Tibial nerve (tissue), 4 donors: ENCODE measurements around the gene ITGA3. TPM values are rescaled to one million over a fixed set of nuclear protein-coding genes. Genes with fewer than 3 reads are reported as not detected.
A peak's percentile ranks its signal among the peaks of the same experiment; 100 is the strongest.

Experiments
- DNase-seq, 2 donors: peaks; one replicate each; pipeline ENCODE4 v3.0.0-alpha.2; 2019; ENCODE audit warnings: low spot score in 2 of 2
- H3K27ac ChIP-seq, 4 donors: fragments of 200-600 bp; sonication (generic) in 3 of 4; one replicate each; pipeline ENCODE4 v1.5.1; 2017 to 2019; ENCODE audit warnings: mild to moderate bottlenecking in 1 of 4
- H3K27me3 ChIP-seq, 2 donors: fragments of 200-600 bp; sonication (generic) in 1 of 2; one replicate each; pipeline versions ENCODE4 v1.5.1 to v1.6.0; 2017 to 2019
- H3K36me3 ChIP-seq, 3 donors: fragments of 200-600 bp; sonication (generic); one replicate each; pipeline ENCODE4 v1.5.1; 2018 to 2019
- H3K4me1 ChIP-seq, 4 donors: fragments of 200-600 bp; sonication (generic) in 3 of 4; one replicate each; pipeline ENCODE4 v1.5.1; 2017 to 2019
- H3K4me3 ChIP-seq, 4 donors: fragments of 200-600 bp; sonication (generic) in 3 of 4; one replicate each; pipeline ENCODE4 v1.5.1; 2017 to 2019; ENCODE audit warnings: mild to moderate bottlenecking in 1 of 4, moderate library complexity in 1 of 4
- H3K9me3 ChIP-seq, 4 donors: fragments of 200-600 bp; sonication (generic) in 3 of 4; one replicate each; pipeline ENCODE4 v1.5.1; 2017 to 2019
- CTCF ChIP-seq, 5 experiments: fragments of 200-600 bp in 3 of 5; fragments of 450-650 bp in 2 of 5; sonication (generic) in 3 of 5; IDR thresholded peaks; one replicate each; pipeline ENCODE4 v1.5.1; 2016 to 2019; ENCODE audit warnings: antibody characterized with exemption in 5 of 5, mild to moderate bottlenecking in 3 of 5, moderate library complexity in 2 of 5
- EP300 ChIP-seq, 2 donors: sonication (generic); formaldehyde crosslinking; IDR thresholded peaks; one replicate each; pipeline ENCODE4 v1.6.1; 2017; ENCODE audit warnings: antibody characterized with exemption in 2 of 2, mild to moderate bottlenecking in 1 of 2
- POLR2A ChIP-seq, 2 donors: fragments of 450-650 bp; IDR thresholded peaks; one replicate each; pipeline ENCODE4 v1.6.1; 2017; ENCODE audit warnings: antibody characterized with exemption in 2 of 2, mild to moderate bottlenecking in 2 of 2, moderate library complexity in 2 of 2
- WGBS, 2 donors: methylation state at CpG; one replicate each; pipeline ENCODE4 v1.1.5; 2018; 5-methylcytosine and 5-hydroxymethylcytosine counted together
- total RNA-seq, 4 donors: library from RNA; depleted of rRNA; stranded (reverse); fragments of >200 nt; gene quantifications; one replicate each; pipeline ENCODE4 v1.1.0, GENCODE V29; 2016

ITGA3 gene
- total RNA-seq, 4 donors from 2014 or later, result 59.2 to 85.7 (median 69.1) TPM

- H3K9me3 ChIP-seq, result no peaks in the 10 kb centered on the region
- TF ChIP-seq EP300 (IDR thresholded peaks at IDR 0.05) (no peak), CTCF (IDR thresholded peaks at IDR 0.05) (no peak)
- no peaks in the 10 kb centered on the region for H3K36me3 ChIP-seq
- H3K4me3 ChIP-seq, result no peak overlapping the region
- no peaks in the 10 kb centered on the region for H3K27me3 ChIP-seq
- no peak for DNase-seq
- WGBS, 2 donors, result 50 to 55% methylated on average over 19 to 20 of the region's 20 CpGs
- H3K4me1 ChIP-seq, result peaks cover 0 to 19% (median 11%) of the 10 kb centered on the region in 4 donors
- peak overlapping the region in 2 of 4 donors; percentile 64 to 85 for H3K27ac ChIP-seq
These were observed 27.8 kb upstream of the ITGA3 start for GRCh38 chr17:50027881-50028735.

GRCh38 chr17:50028736-50029120, 27.2 kb upstream of the ITGA3 start:
- H3K27me3 ChIP-seq, result no peaks in the 10 kb centered on the region
- no peak overlapping the region for H3K4me3 ChIP-seq
- TF ChIP-seq CTCF (IDR thresholded peaks at IDR 0.05) (no peak), EP300 (IDR thresholded peaks at IDR 0.05) (no peak), POLR2A (IDR thresholded peaks at IDR 0.05) (no peak)
- no peaks in the 10 kb centered on the region for H3K9me3 ChIP-seq
- H3K36me3 ChIP-seq, result no peaks in the 10 kb centered on the region
- DNase-seq, result no peak
- H3K27ac ChIP-seq, result peak overlapping the region in 2 of 4 donors; percentile 47 to 64
- WGBS, 2 donors, result 75 to 78% methylated on average over 6 of the region's 6 CpGs
- peaks cover 0 to 22% (median 11%) of the 10 kb centered on the region in 4 donors for H3K4me1 ChIP-seq

- H3K27me3 ChIP-seq, result no peaks in the 10 kb centered on the region
- no peak for DNase-seq
- H3K4me3 ChIP-seq, result no peak overlapping the region
- H3K27ac ChIP-seq, result peak overlapping the region in 2 of 4 donors; percentile 47 to 64
- TF ChIP-seq EP300 (IDR thresholded peaks at IDR 0.05), result no peak
- no peak for TF ChIP-seq CTCF (IDR thresholded peaks at IDR 0.05)
- TF ChIP-seq POLR2A (IDR thresholded peaks at IDR 0.05), result no peak
- 85 to 86% methylated on average over 7 of the region's 7 CpGs for WGBS, 2 donors
- peaks cover 0 to 23% (median 11%) of the 10 kb centered on the region in 4 donors for H3K4me1 ChIP-seq
- H3K36me3 ChIP-seq, result no peaks in the 10 kb centered on the region
- no peaks in the 10 kb centered on the region for H3K9me3 ChIP-seq
These were observed 26.7 kb upstream of the ITGA3 start for GRCh38 chr17:50029185-50029584.

GRCh38 chr17:50033316-50033715, 22.6 kb upstream of the ITGA3 start:
- peak overlapping the region in 1 of 4 donors; percentile 4 for H3K4me3 ChIP-seq
- 45 to 48% methylated on average over 6 of the region's 6 CpGs for WGBS, 2 donors
- no peaks in the 10 kb centered on the region for H3K9me3 ChIP-seq
- TF ChIP-seq EP300 (IDR thresholded peaks at IDR 0.05) (peak in 1 of 2 donors; percentile 40), CTCF (IDR thresholded peaks at IDR 0.05) (no peak)
- no peaks in the 10 kb centered on the region for H3K27me3 ChIP-seq
- H3K36me3 ChIP-seq, result no peaks in the 10 kb centered on the region
- H3K4me1 ChIP-seq, result peaks cover 0 to 23% (median 10%) of the 10 kb centered on the region in 4 donors
- peak overlapping the region in 2 of 4 donors; percentile 39 to 70 for H3K27ac ChIP-seq
- DNase-seq, result no peak
